ENCODE data around the gene MARK3.

MARK3 gene

DNA sequence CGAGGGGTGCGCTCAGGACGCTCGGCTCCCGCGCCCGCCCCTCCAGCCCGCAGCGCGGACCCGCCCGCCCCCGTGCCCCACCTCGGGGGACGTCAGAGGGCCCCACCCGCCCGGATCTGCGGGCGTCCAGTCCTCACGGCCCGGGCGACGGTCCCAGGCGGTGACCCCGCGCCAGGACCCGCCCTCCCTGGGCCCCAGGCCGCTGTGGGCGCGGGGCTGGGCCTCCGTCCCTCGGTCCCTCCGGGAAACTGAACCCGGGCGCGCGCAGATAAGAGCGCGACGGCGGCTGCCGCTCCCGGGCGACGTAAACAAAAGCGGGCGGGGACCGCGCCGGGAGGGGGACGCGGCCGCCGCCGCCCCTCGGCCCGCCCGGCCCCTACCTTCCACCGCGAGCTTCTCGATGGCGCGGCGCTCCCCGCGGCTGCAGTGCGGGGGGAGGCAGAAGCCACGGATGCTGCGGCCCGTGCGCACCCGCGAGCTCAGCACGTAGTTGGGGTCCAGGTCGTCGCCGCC is 136.3 kb downstream of the MARK3 start:
- TF ChIP-seq, protein P1, sequence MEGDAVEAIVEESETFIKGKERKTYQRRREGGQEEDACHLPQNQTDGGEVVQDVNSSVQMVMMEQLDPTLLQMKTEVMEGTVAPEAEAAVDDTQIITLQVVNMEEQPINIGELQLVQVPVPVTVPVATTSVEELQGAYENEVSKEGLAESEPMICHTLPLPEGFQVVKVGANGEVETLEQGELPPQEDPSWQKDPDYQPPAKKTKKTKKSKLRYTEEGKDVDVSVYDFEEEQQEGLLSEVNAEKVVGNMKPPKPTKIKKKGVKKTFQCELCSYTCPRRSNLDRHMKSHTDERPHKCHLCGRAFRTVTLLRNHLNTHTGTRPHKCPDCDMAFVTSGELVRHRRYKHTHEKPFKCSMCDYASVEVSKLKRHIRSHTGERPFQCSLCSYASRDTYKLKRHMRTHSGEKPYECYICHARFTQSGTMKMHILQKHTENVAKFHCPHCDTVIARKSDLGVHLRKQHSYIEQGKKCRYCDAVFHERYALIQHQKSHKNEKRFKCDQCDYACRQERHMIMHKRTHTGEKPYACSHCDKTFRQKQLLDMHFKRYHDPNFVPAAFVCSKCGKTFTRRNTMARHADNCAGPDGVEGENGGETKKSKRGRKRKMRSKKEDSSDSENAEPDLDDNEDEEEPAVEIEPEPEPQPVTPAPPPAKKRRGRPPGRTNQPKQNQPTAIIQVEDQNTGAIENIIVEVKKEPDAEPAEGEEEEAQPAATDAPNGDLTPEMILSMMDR (IDR thresholded peaks at IDR 0.05): no peak
- no peak for DNase-seq
- Histone ChIP-seq H3K27me3 (no peaks in the 10 kb centered on the region), H3K4me1 (peaks cover 0 to 57% (median 47%) of the 10 kb centered on the region in 4 donors), H3K9me3 (no peaks in the 10 kb centered on the region), H3K4me3 (peak overlapping the region; percentile 65 to 85), H3K36me3 (peaks cover 4 to 7% (median 5%) of the 10 kb centered on the region in 3 donors), H3K27ac (peak overlapping the region; percentile 84 to 90)
- intact Hi-C loops (cut with DNase I; ENCODE audit: low total_unique reads): loop anchor here (2.0 kb wide), 1 partner anchor 19 kb away; no protein-coding TSS in a partner anchor

- Histone ChIP-seq H3K27me3 (no peaks in the 10 kb centered on the region), H3K4me1 (peaks cover 0 to 57% (median 47%) of the 10 kb centered on the region in 4 donors), H3K9me3 (no peaks in the 10 kb centered on the region), H3K4me3 (peak overlapping the region; percentile 65 to 85), H3K27ac (peak overlapping the region; percentile 84 to 90), H3K36me3 (peaks cover 4 to 7% (median 5%) of the 10 kb centered on the region in 3 donors)
- intact Hi-C loops (cut with DNase I; ENCODE audit: low total_unique reads): loop anchor here (2.0 kb wide), 1 partner anchor 19 kb away; no protein-coding TSS in a partner anchor
- peak in 1 of 2 donors; percentile 80 for DNase-seq
- TF ChIP-seq, protein P1 (IDR thresholded peaks at IDR 0.05): no peak
These were observed 136.8 kb downstream of the MARK3 start for GRCh38 chr14:103521951-103522563.

DNA sequence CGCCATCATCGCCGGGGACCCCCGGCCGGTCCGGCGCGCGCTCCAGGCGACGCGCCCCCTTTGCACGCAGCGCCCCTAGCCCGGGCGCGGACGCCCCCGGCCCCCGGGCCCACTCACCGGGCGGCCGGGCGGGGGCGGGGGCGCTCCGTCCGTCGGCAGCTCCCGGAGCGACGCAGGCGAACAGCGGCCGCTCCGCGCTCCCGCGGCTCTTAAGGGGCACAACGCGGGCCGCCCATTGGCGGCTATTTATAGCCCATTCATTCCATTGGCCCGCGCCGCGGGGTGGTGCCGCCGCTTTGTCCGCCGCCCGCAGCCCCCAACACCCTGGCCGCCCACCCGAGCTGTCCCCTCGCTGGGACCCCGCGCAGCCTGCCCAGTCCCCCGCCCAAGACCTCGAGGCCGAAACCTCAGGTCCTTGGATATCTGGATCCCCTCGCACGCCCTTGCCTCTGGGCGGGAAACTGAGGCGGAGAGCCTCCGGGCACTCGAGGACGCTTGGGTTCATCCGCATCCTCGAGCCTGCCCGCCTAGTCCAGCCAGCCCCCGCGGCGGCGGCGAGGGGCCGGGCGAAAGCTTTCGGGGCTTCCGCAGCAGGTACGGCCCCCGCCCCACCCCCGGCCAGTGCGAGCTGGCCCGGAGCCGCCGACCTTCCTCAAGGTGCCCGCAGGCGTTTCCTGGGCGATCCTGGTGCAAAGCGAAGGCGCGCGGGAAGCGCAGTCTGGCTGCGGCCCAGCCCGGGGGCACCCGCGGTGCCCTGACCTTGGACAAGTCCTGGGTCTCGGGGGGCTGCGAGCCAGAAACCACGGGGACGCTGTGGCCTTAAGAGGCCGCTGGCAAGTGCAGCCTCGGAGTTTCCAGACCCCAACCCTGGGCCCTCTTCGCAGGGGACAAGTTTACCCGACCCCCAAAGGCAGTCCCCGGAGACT is 137.7 kb downstream of the MARK3 start, which contains the start of gene CKB:
CKB (minus strand) TSS at position 182 of the 926 bp plus-strand sequence. CDS start 337 bp downstream, outside the sequence.
- Histone ChIP-seq H3K4me1 (peaks cover 0 to 63% (median 51%) of the 10 kb centered on the region in 4 donors), H3K4me3 (peak within 1 kb of the TSS; percentile 65 to 85), H3K9me3 (no peaks in the 10 kb centered on the region), H3K27me3 (no peaks in the 10 kb centered on the region), H3K27ac (peak within 1 kb of the TSS; percentile 84 to 90), H3K36me3 (peaks cover 4 to 7% (median 5%) of the 10 kb centered on the region in 3 donors)
- DNase-seq: peak in 1 of 2 donors; percentile 89
- TF ChIP-seq, protein P1 (IDR thresholded peaks at IDR 0.05): no peak
- intact Hi-C loops (cut with DNase I; ENCODE audit: low total_unique reads): no loop called here

GRCh38 chr14:103523575-103523954 is 138.3 kb downstream of the MARK3 start:
- no peak for DNase-seq
- Histone ChIP-seq H3K36me3 (peaks cover 4 to 7% (median 5%) of the 10 kb centered on the region in 3 donors), H3K4me3 (no peak overlapping the region), H3K9me3 (no peaks in the 10 kb centered on the region), H3K4me1 (peaks cover 0 to 63% (median 51%) of the 10 kb centered on the region in 4 donors), H3K27ac (no peak overlapping the region), H3K27me3 (no peaks in the 10 kb centered on the region)
- intact Hi-C loops (cut with DNase I; ENCODE audit: low total_unique reads): no loop called here
- TF ChIP-seq, protein P1 (IDR thresholded peaks at IDR 0.05): no peak
